H1 (cell line): ENCODE measurements around the gene RERE. TPM values are rescaled to one million over a fixed set of nuclear protein-coding genes. Genes with fewer than 3 reads are reported as not detected.

Source experiments
- CTCF ChIA-PET: fragments of 300-600 bp; sonication (Branson Sonifier 250); formaldehyde crosslinking; loops from one replicate; lab custom pipeline; 2021; ENCODE audit not compliant: partially characterized antibody; lab: Charles Lee
- POLR2A ChIA-PET: fragments of 300-600 bp; sonication (Branson Sonifier 250); formaldehyde crosslinking; loops from one replicate; lab custom pipeline; 2021; ENCODE audit warnings: inconsistent platforms; ENCODE audit not compliant: partially characterized antibody; lab: Charles Lee
- DNase-seq, 2 experiments: peaks; one replicate each; pipeline versions ENCODE4 v3.0.0 to v3.0.0-alpha.2; 2010 to 2022; ENCODE audit warnings: low spot score in 2 of 2, low read depth in 1 of 2, mixed read lengths in 1 of 2
- FAIRE-seq: peaks from 2 replicates; lab custom pipeline; 2011; peaks lifted over from hg19 to GRCh38; lab: Jason Lieb, UNC
- H2AFZ ChIP-seq: 2 replicates; pipeline ENCODE4 v1.8.1; 2012; ENCODE audit warnings: low read length, inconsistent platforms
- H2AK5ac ChIP-seq: 2 replicates; pipeline ENCODE4 v1.6.1; 2013; ENCODE audit warnings: low read depth, low read length
- H2BK120ac ChIP-seq: replicated peaks from 2 replicates; pipeline ENCODE3; 2013; ENCODE audit warnings: low read depth, low read length, inconsistent platforms
- H2BK12ac ChIP-seq: 2 replicates; pipeline ENCODE4 v1.6.1; 2013; ENCODE audit warnings: low read depth, low read length
- H2BK15ac ChIP-seq: 2 replicates; pipeline ENCODE4 v1.6.1; 2013; ENCODE audit warnings: low read length
- H2BK20ac ChIP-seq: 2 replicates; pipeline ENCODE4 v1.6.1; 2013; ENCODE audit warnings: low read length
- H2BK5ac ChIP-seq: 2 replicates; pipeline ENCODE4 v1.6.1; 2013; ENCODE audit warnings: low read depth, low read length
- H3K14ac ChIP-seq: 2 replicates; pipeline ENCODE4 v1.6.1; 2013; ENCODE audit warnings: inconsistent platforms; ENCODE audit not compliant: insufficient read length
- H3K18ac ChIP-seq: 2 replicates; pipeline ENCODE4 v1.6.1; 2013; ENCODE audit warnings: low read length; ENCODE audit errors: extremely low read depth
- H3K23ac ChIP-seq: 2 replicates; pipeline ENCODE4 v1.6.1; 2013; ENCODE audit warnings: inconsistent platforms; ENCODE audit not compliant: insufficient read length
- H3K23me2 ChIP-seq: 2 replicates; pipeline ENCODE4 v1.6.1; 2013; ENCODE audit warnings: low read depth, low read length
- H3K27ac ChIP-seq: 2 replicates; pipeline ENCODE4 v1.6.1; 2011; ENCODE audit warnings: low read depth, low read length, inconsistent platforms
- H3K27me3 ChIP-seq, 4 experiments: replicated peaks in 1 of 4; 1 replicate in 1 of 4; 2 replicates in 3 of 4; pipeline versions ENCODE4 v1.6.1 to v1.8.1; 2011 to 2013; ENCODE audit warnings: low read length in 3 of 4, mild to moderate bottlenecking in 3 of 4, inconsistent platforms in 2 of 4, mixed read lengths in 2 of 4, moderate library complexity in 1 of 4; ENCODE audit not compliant: control insufficient read depth in 3 of 4, insufficient read depth in 3 of 4; ENCODE audit errors: extremely low read depth in 1 of 4
- H3K36me3 ChIP-seq, 4 experiments: 2 replicates each; pipeline versions ENCODE4 v1.6.1 to v1.8.1; 2011 to 2013; ENCODE audit warnings: mild to moderate bottlenecking in 4 of 4, low read length in 3 of 4, moderate library complexity in 2 of 4, control low read depth in 1 of 4, inconsistent platforms in 1 of 4; ENCODE audit not compliant: insufficient read depth in 4 of 4, control insufficient read depth in 2 of 4
- H3K4ac ChIP-seq: replicated peaks from 2 replicates; pipeline ENCODE3; 2013; ENCODE audit warnings: low read length, low read depth, mixed read lengths, inconsistent platforms; ENCODE audit not compliant: insufficient read length
- H3K4me1 ChIP-seq, 4 experiments: replicated peaks in 1 of 4; 1 replicate in 1 of 4; 2 replicates in 3 of 4; pipeline versions ENCODE4 v1.6.1 to v1.8.1; 2011 to 2013; ENCODE audit warnings: low read length in 3 of 4, inconsistent platforms in 2 of 4, mixed read lengths in 1 of 4; ENCODE audit not compliant: insufficient read depth in 4 of 4, control insufficient read depth in 3 of 4
- H3K4me2 ChIP-seq, 2 experiments: 2 replicates each; pipeline versions ENCODE4 v1.6.1 to v1.8.1; 2011 to 2013; ENCODE audit warnings: low read depth in 2 of 2, low read length in 2 of 2, control low read depth in 1 of 2, inconsistent platforms in 1 of 2, mild to moderate bottlenecking in 1 of 2; ENCODE audit not compliant: insufficient read depth in 1 of 2
- H3K4me3 ChIP-seq, 4 experiments: fragments of 200-600, 300-600 bp in 1 of 4; sonication (generic), shearing (Covaris generic), sonication (Bioruptor Twin) in 1 of 4; 2 replicates each; pipeline versions ENCODE4 v1.5.1 to v1.8.1; 2011 to 2016; ENCODE audit warnings: low read length in 4 of 4, low read depth in 3 of 4, control low read depth in 2 of 4, inconsistent platforms in 2 of 4, mild to moderate bottlenecking in 2 of 4, mixed read lengths in 1 of 4, moderate library complexity in 1 of 4; ENCODE audit not compliant: insufficient read depth in 2 of 4; ENCODE audit errors: extremely low read depth in 1 of 4
- H3K56ac ChIP-seq: replicated peaks from 2 replicates; pipeline ENCODE3; 2013; ENCODE audit warnings: low read depth, mild to moderate bottlenecking, mixed read lengths, low read length, inconsistent platforms; ENCODE audit not compliant: insufficient read length
- H3K79me1 ChIP-seq: 2 replicates; pipeline ENCODE4 v1.6.1; 2013; ENCODE audit warnings: low read depth, low read length, control low read depth
- H3K79me2 ChIP-seq, 2 experiments: 2 replicates each; pipeline versions ENCODE4 v1.6.1 to v1.8.1; 2012 to 2013; ENCODE audit warnings: low read length in 2 of 2, mild to moderate bottlenecking in 2 of 2, inconsistent platforms in 1 of 2; ENCODE audit not compliant: insufficient read depth in 2 of 2, control insufficient read depth in 1 of 2
- H3K9ac ChIP-seq, 4 experiments: replicated peaks in 1 of 4; 1 replicate in 1 of 4; 2 replicates in 3 of 4; pipeline versions ENCODE4 v1.6.1 to v1.8.1; 2011 to 2013; ENCODE audit warnings: low read depth in 3 of 4, low read length in 3 of 4, control low read depth in 2 of 4, mild to moderate bottlenecking in 2 of 4, moderate library complexity in 2 of 4, inconsistent platforms in 1 of 4; ENCODE audit errors: extremely low read depth in 1 of 4
- H3K9me3 ChIP-seq, 2 experiments: 2 replicates each; pipeline versions ENCODE4 v1.6.1 to v1.8.1; 2012 to 2013; ENCODE audit warnings: mild to moderate bottlenecking in 2 of 2, moderate library complexity in 2 of 2, control low read depth in 1 of 2, inconsistent platforms in 1 of 2, low read depth in 1 of 2, low read length in 1 of 2, mixed read lengths in 1 of 2; ENCODE audit not compliant: insufficient read depth in 2 of 2
- H4K20me1 ChIP-seq, 2 experiments: replicated peaks in 1 of 2; 2 replicates each; pipeline versions ENCODE3 to v1.8.1; 2011 to 2013; ENCODE audit warnings: inconsistent platforms in 2 of 2, low read length in 2 of 2, mild to moderate bottlenecking in 1 of 2; ENCODE audit not compliant: insufficient read depth in 2 of 2, control insufficient read depth in 1 of 2
- H4K5ac ChIP-seq: 2 replicates; pipeline ENCODE4 v1.6.1; 2013; ENCODE audit warnings: low read length, low read depth, mixed read lengths, inconsistent platforms; ENCODE audit not compliant: insufficient read length
- H4K8ac ChIP-seq: 2 replicates; pipeline ENCODE4 v1.8.0; 2013; ENCODE audit warnings: mild to moderate bottlenecking, moderate library complexity, low read length, inconsistent platforms; ENCODE audit not compliant: insufficient read depth; ENCODE audit errors: extremely low read depth
- H4K91ac ChIP-seq: replicated peaks from 2 replicates; pipeline ENCODE3; 2013; ENCODE audit warnings: low read length, mixed read lengths, inconsistent platforms; ENCODE audit not compliant: insufficient read length
- JUND ChIP-seq: IDR thresholded peaks from 2 replicates; pipeline ENCODE4 v1.6.1; 2011; ENCODE audit warnings: mild to moderate bottlenecking, improper control_type of control experiment, low read length
- KDM4A ChIP-seq: IDR thresholded peaks from one replicate; pipeline ENCODE4 v1.7.1; 2012; ENCODE audit warnings: low read depth, mild to moderate bottlenecking, moderate library complexity, low read length, inconsistent platforms; ENCODE audit not compliant: severe bottlenecking
- WGBS, 2 experiments: shearing (Covaris generic) in 1 of 2; methylation state at CpG; one replicate each; pipeline versions ENCODE4 v1.1.6 to v1.1.7; 2013 to 2015; ENCODE audit warnings: low lambda C conversion rate in 2 of 2, mixed read lengths in 2 of 2, inconsistent platforms in 1 of 2, low coverage in 1 of 2, missing lambda C conversion rate in 1 of 2; ENCODE audit not compliant: insufficient replicate concordance in 2 of 2, insufficient coverage in 1 of 2, insufficient read length in 1 of 2; ENCODE audit errors: extremely low coverage in 1 of 2, missing lambda C conversion rate in 1 of 2; 5-methylcytosine and 5-hydroxymethylcytosine counted together
- polyA plus RNA-seq, 7 experiments: library from polyadenylated mRNA; depleted of rRNA in 3 of 7; stranded (reverse) in 5 of 7; unstranded in 2 of 7; fragments of >200 nt in 5 of 7; fragments of 200-250 nt in 2 of 7; gene quantifications; 1 replicate in 5 of 7; 2 replicates in 1 of 7; 4 replicates in 1 of 7; pipeline versions ENCODE4 v1.2.1 to v1.2.3, GENCODE V29; 2011 to 2013; ENCODE audit warnings: missing spikeins in 2 of 7, mixed read lengths in 2 of 7
- total RNA-seq: library from RNA; stranded (reverse); fragmentation: NEBNext Ultra II Directional; extraction: Animal tissue kit (Norgen Biotek cat#: 25700); gene quantifications from 2 replicates; pipeline ENCODE4 v1.2.1, GENCODE V29; 2021

Gene RERE
- total and polyA plus RNA-seq, 2 of the 8 experiments (the other 6 are each of a cell fraction or from before 2014, with no cell fraction given): 15.3 to 142 TPM

DNA sequence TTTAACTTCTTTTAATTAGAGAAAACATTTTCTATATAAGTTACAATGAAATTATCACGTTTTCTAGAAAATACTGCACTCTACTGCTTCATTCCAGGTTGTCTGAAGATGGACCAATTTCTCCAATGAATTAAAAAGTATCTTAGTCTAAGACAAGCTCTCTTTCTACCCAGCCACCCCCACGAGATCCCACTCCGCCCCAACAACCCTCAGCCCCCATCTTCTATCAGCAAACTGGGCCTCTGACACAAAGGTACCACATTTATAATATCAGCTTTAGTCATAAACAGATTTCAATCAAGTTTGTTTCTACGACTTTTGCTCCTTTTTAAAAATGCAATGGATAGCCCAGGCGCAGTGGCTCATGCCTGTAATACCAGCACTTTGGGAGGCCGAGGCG is 117.8 kb downstream of the RERE start:
- no peak for FAIRE-seq
- no peak overlapping the region for H2BK120ac ChIP-seq
- TF ChIP-seq KDM4A: no peak
- TF ChIP-seq JUND: no peak

More for the DNA sequence above, 117.8 kb downstream of the RERE start:
- H4K91ac ChIP-seq: no peak overlapping the region
- no peak overlapping the region for H2AFZ ChIP-seq
- no peak overlapping the region for H3K18ac ChIP-seq
- no peaks in the 10 kb centered on the region for H3K36me3 ChIP-seq
- peaks cover 16 to 17% of the 10 kb centered on the region in 2 experiments for H4K20me1 ChIP-seq
- H2BK20ac ChIP-seq: no peak overlapping the region
- H3K23ac ChIP-seq: no peak overlapping the region
- H3K4me3 ChIP-seq: no peak overlapping the region
- H3K79me2 ChIP-seq: peaks cover 34 to 93% of the 10 kb centered on the region in 2 experiments
- H4K8ac ChIP-seq: no peak overlapping the region
- H3K4ac ChIP-seq: no peak overlapping the region
- no peak overlapping the region for H3K27ac ChIP-seq
- no peaks in the 10 kb centered on the region for H3K27me3 ChIP-seq
- ChIA-PET CTCF (interaction anchor here (2.7 kb wide), 1 partner anchor 27 kb away, joined by 12 read pairs; no protein-coding TSS in a partner anchor), POLR2A (interaction anchor here (1.8 to 6.3 kb wide), 2 partner anchors 9 to 19 kb away, joined by 4 to 73 read pairs; no protein-coding TSS in a partner anchor)
- no peak overlapping the region for H3K9ac ChIP-seq
- peaks cover 7% of the 10 kb centered on the region for H3K23me2 ChIP-seq
- peaks cover 3% of the 10 kb centered on the region; the same call in 1 of the 2 replicates for H3K79me1 ChIP-seq
- no peak overlapping the region for H3K56ac ChIP-seq
- 91% methylated on average over 7 of the region's 7 CpGs; no CpG with 5 or more reads in 1 of the 2 experiments for WGBS, 2 experiments
- H2BK5ac ChIP-seq: no peak overlapping the region
- H3K9me3 ChIP-seq: no peaks in the 10 kb centered on the region
- H3K4me1 ChIP-seq: peaks cover 2 to 30% (median 11%) of the 10 kb centered on the region in 4 experiments; a peak in 6 of 7 replicates
- no peak overlapping the region for H2BK12ac ChIP-seq
- no peak overlapping the region for H2AK5ac ChIP-seq
- no peak overlapping the region for H4K5ac ChIP-seq
- H2BK15ac ChIP-seq: no peak overlapping the region
- no peak overlapping the region for H3K14ac ChIP-seq
- DNase-seq: no peak
- peak overlapping the region in 1 of 2 experiments; percentile 92; a peak in 1 of 4 replicates for H3K4me2 ChIP-seq
